IPS-15b (cell line): ENCODE measurements around the gene MDH2.

Experiments
- H3K27me3 ChIP-seq: one replicate; pipeline ENCODE4 v1.6.1; 2013; ENCODE audit warnings: low read length; ENCODE audit not compliant: control insufficient read depth, insufficient read depth
- H3K36me3 ChIP-seq: one replicate; pipeline ENCODE4 v1.6.1; 2013; ENCODE audit warnings: low read length; ENCODE audit not compliant: control insufficient read depth, insufficient read depth
- H3K4me1 ChIP-seq: one replicate; pipeline ENCODE4 v1.6.1; 2013; ENCODE audit warnings: mild to moderate bottlenecking, low read length; ENCODE audit not compliant: control insufficient read depth, insufficient read depth
- H3K4me3 ChIP-seq: one replicate; pipeline ENCODE4 v1.5.1; 2013; ENCODE audit warnings: low read depth, low read length
- H3K9ac ChIP-seq: one replicate; pipeline ENCODE4 v1.6.1; 2013; ENCODE audit warnings: low read depth, mild to moderate bottlenecking, low read length
- H3K9me3 ChIP-seq: one replicate; pipeline ENCODE4 v1.6.1; 2013; ENCODE audit warnings: mild to moderate bottlenecking, low read length; ENCODE audit not compliant: control insufficient read depth, insufficient read depth

MDH2 gene

GRCh38 chr7:76064208-76064970, 16.5 kb downstream of the MDH2 start:
- Histone ChIP-seq H3K9ac (no peak overlapping the region), H3K4me1 (no peaks in the 10 kb centered on the region), H3K9me3 (no peaks in the 10 kb centered on the region), H3K27me3 (no peaks in the 10 kb centered on the region), H3K36me3 (peaks cover 66% of the 10 kb centered on the region), H3K4me3 (no peak overlapping the region)

- Histone ChIP-seq H3K4me1 (no peaks in the 10 kb centered on the region), H3K9ac (no peak overlapping the region), H3K9me3 (no peaks in the 10 kb centered on the region), H3K4me3 (no peak overlapping the region), H3K36me3 (peaks cover 59% of the 10 kb centered on the region), H3K27me3 (no peaks in the 10 kb centered on the region)
Observed at GRCh38 chr7:76065016-76065612, 17.2 kb downstream of the MDH2 start.

- Histone ChIP-seq H3K9ac (no peak overlapping the region), H3K4me1 (no peaks in the 10 kb centered on the region), H3K36me3 (peaks cover 41% of the 10 kb centered on the region), H3K27me3 (no peaks in the 10 kb centered on the region), H3K9me3 (no peaks in the 10 kb centered on the region), H3K4me3 (no peak overlapping the region)
Observed at GRCh38 chr7:76066716-76067503, 19.0 kb downstream of the MDH2 start.

GRCh38 chr7:76069238-76069638, 21.3 kb downstream of the MDH2 start:
- H3K4me3 ChIP-seq: no peak overlapping the region
- H3K9ac ChIP-seq: no peak overlapping the region
- H3K9me3 ChIP-seq: no peaks in the 10 kb centered on the region
- H3K36me3 ChIP-seq: peaks cover 30% of the 10 kb centered on the region
- no peaks in the 10 kb centered on the region for H3K4me1 ChIP-seq
- H3K27me3 ChIP-seq: no peaks in the 10 kb centered on the region

GRCh38 chr7:76071316-76072242, 23.7 kb downstream of the MDH2 start:
- Histone ChIP-seq H3K27me3 (no peaks in the 10 kb centered on the region), H3K36me3 (peaks cover 7% of the 10 kb centered on the region), H3K4me1 (no peaks in the 10 kb centered on the region), H3K9me3 (no peaks in the 10 kb centered on the region), H3K9ac (peak overlapping the region; percentile 8), H3K4me3 (no peak overlapping the region)

GRCh38 chr7:76072243-76073148, 24.6 kb downstream of the MDH2 start:
- no peaks in the 10 kb centered on the region for H3K27me3 ChIP-seq
- peak overlapping the region; percentile 9 for H3K9ac ChIP-seq
- H3K4me1 ChIP-seq: no peaks in the 10 kb centered on the region
- no peaks in the 10 kb centered on the region for H3K9me3 ChIP-seq
- H3K36me3 ChIP-seq: peaks cover 3% of the 10 kb centered on the region
- no peak overlapping the region for H3K4me3 ChIP-seq

GRCh38 chr7:76073335-76073990, 25.6 kb downstream of the MDH2 start:
- Histone ChIP-seq H3K4me1 (no peaks in the 10 kb centered on the region), H3K9ac (peak overlapping the region; percentile 9), H3K9me3 (no peaks in the 10 kb centered on the region), H3K4me3 (no peak overlapping the region), H3K27me3 (no peaks in the 10 kb centered on the region), H3K36me3 (no peaks in the 10 kb centered on the region)

GRCh38 chr7:76074306-76074971, 26.5 kb downstream of the MDH2 start:
- H3K4me1 ChIP-seq: no peaks in the 10 kb centered on the region

GRCh38 chr7:76074972-76075370, 27.1 kb downstream of the MDH2 start:
- no peaks in the 10 kb centered on the region for H3K36me3 ChIP-seq
- H3K4me3 ChIP-seq: no peak overlapping the region
- no peaks in the 10 kb centered on the region for H3K4me1 ChIP-seq
- no peak overlapping the region for H3K9ac ChIP-seq
- no peaks in the 10 kb centered on the region for H3K27me3 ChIP-seq
- no peaks in the 10 kb centered on the region for H3K9me3 ChIP-seq

More at GRCh38 chr7:76074306-76074971, 26.5 kb downstream of the MDH2 start:
- no peaks in the 10 kb centered on the region for H3K36me3 ChIP-seq
- H3K4me3 ChIP-seq: no peak overlapping the region
- H3K9me3 ChIP-seq: no peaks in the 10 kb centered on the region
- H3K9ac ChIP-seq: no peak overlapping the region
- H3K27me3 ChIP-seq: no peaks in the 10 kb centered on the region

GRCh38 chr7:76076995-76077394, 29.1 kb downstream of the MDH2 start:
- Histone ChIP-seq H3K27me3 (no peaks in the 10 kb centered on the region), H3K4me1 (no peaks in the 10 kb centered on the region), H3K36me3 (no peaks in the 10 kb centered on the region), H3K9me3 (no peaks in the 10 kb centered on the region), H3K4me3 (no peak overlapping the region), H3K9ac (no peak overlapping the region)
